ENCODE data around the gene PDE3B. TPM values are rescaled to one million over a fixed set of nuclear protein-coding genes. Genes with fewer than 3 reads are reported as not detected.
"Not testable (repeated sequence)": the region's sequence is repeated elsewhere in the genome, so short reads cannot be mapped to it uniquely, and the experiment has no call there.

The PDE3B gene
- total RNA-seq, 1 donor from 2014 or later = 0.26 TPM

GRCh38 chr11:14727746-14728145, 84.1 kb downstream of the PDE3B start:
- Histone ChIP-seq H3K36me3 (ENCODE audit: control insufficient read depth, insufficient read depth, low read length) (no peaks in the 10 kb centered on the region), H3K4me3 (ENCODE audit: low read depth, low read length) (no peak overlapping the region), H3K27me3 (ENCODE audit: control insufficient read depth, insufficient read depth, low read length) (no peaks in the 10 kb centered on the region)
- no peak for FAIRE-seq
- no peak for DNase-seq (ENCODE audit: low read depth)
- TF ChIP-seq CTCF (IDR thresholded peaks at IDR 0.05; ENCODE audit: insufficient read depth, low read length, severe bottlenecking) = no peak

GRCh38 chr11:14740539-14740938, 96.9 kb downstream of the PDE3B start:
- DNase-seq (ENCODE audit: low read depth); H3K36me3 ChIP-seq (ENCODE audit: control insufficient read depth, insufficient read depth, low read length); FAIRE-seq; H3K4me3 ChIP-seq (ENCODE audit: low read depth, low read length); H3K27me3 ChIP-seq (ENCODE audit: control insufficient read depth, insufficient read depth, low read length): not testable (repeated sequence)

- no peak for TF ChIP-seq CTCF (IDR thresholded peaks at IDR 0.05; ENCODE audit: insufficient read depth, low read length, severe bottlenecking)
- Histone ChIP-seq H3K4me3 (ENCODE audit: low read depth, low read length) (no peak overlapping the region), H3K36me3 (ENCODE audit: control insufficient read depth, insufficient read depth, low read length) (no peaks in the 10 kb centered on the region), H3K27me3 (ENCODE audit: control insufficient read depth, insufficient read depth, low read length) (no peaks in the 10 kb centered on the region)
- DNase-seq (ENCODE audit: low read depth) = no peak
- no peak for FAIRE-seq
Observed at GRCh38 chr11:14741195-14741594, 97.6 kb downstream of the PDE3B start.

GRCh38 chr11:14742849-14743559, 99.4 kb downstream of the PDE3B start:
- H3K4me3 ChIP-seq (ENCODE audit: low read depth, low read length) = no peak overlapping the region
- no peak for TF ChIP-seq CTCF (IDR thresholded peaks at IDR 0.05; ENCODE audit: insufficient read depth, low read length, severe bottlenecking)
- DNase-seq (ENCODE audit: low read depth) (no peak), FAIRE-seq (no peak)
- H3K36me3 ChIP-seq (ENCODE audit: control insufficient read depth, insufficient read depth, low read length) = no peaks in the 10 kb centered on the region
- H3K27me3 ChIP-seq (ENCODE audit: control insufficient read depth, insufficient read depth, low read length) = no peaks in the 10 kb centered on the region

- H3K4me3 ChIP-seq (ENCODE audit: low read depth, low read length); FAIRE-seq; H3K27me3 ChIP-seq (ENCODE audit: control insufficient read depth, insufficient read depth, low read length); H3K36me3 ChIP-seq (ENCODE audit: control insufficient read depth, insufficient read depth, low read length); DNase-seq (ENCODE audit: low read depth): not testable (repeated sequence)
Observed at GRCh38 chr11:14743667-14744066, 100.1 kb downstream of the PDE3B start.

- no peak for FAIRE-seq
- Histone ChIP-seq H3K27me3 (ENCODE audit: control insufficient read depth, insufficient read depth, low read length) (no peaks in the 10 kb centered on the region), H3K4me3 (ENCODE audit: low read depth, low read length) (no peak overlapping the region), H3K36me3 (ENCODE audit: control insufficient read depth, insufficient read depth, low read length) (no peaks in the 10 kb centered on the region)
- DNase-seq (ENCODE audit: low read depth) = no peak
- no peak for TF ChIP-seq CTCF (IDR thresholded peaks at IDR 0.05; ENCODE audit: insufficient read depth, low read length, severe bottlenecking)
Observed at GRCh38 chr11:14746857-14747395, 103.3 kb downstream of the PDE3B start.

- TF ChIP-seq CTCF (IDR thresholded peaks at IDR 0.05; ENCODE audit: insufficient read depth, low read length, severe bottlenecking) = no peak
- Histone ChIP-seq H3K36me3 (ENCODE audit: control insufficient read depth, insufficient read depth, low read length) (no peaks in the 10 kb centered on the region), H3K4me3 (ENCODE audit: low read depth, low read length) (no peak overlapping the region), H3K27me3 (ENCODE audit: control insufficient read depth, insufficient read depth, low read length) (no peaks in the 10 kb centered on the region)
- FAIRE-seq = no peak
- DNase-seq (ENCODE audit: low read depth) = no peak
Observed at GRCh38 chr11:14748090-14748489, 104.5 kb downstream of the PDE3B start.
